ENCODE results near the gene PLK2.

Gene PLK2

GRCh38 chr5:58460002-58460731 is at the start of gene PLK2:
Gene PLK2 (minus strand): TSS chr5:58460086. CDS start chr5:58459959, 127 bp downstream.
- DNase-seq = peak; percentile 78

GRCh38 chr5:58507715-58508114 is 47.8 kb upstream of the PLK2 start:
- DNase-seq = no peak

- peak; percentile 32 for DNase-seq
These were observed 46.2 kb upstream of the PLK2 start for GRCh38 chr5:58505971-58506640.

- DNase-seq = peak; percentile 36
These were observed 45.6 kb upstream of the PLK2 start for GRCh38 chr5:58505502-58505901.

- DNase-seq = no peak
These were observed 44.9 kb upstream of the PLK2 start for GRCh38 chr5:58504766-58505165.

GRCh38 chr5:58503390-58504046 is 43.6 kb upstream of the PLK2 start:
- no peak for DNase-seq

- DNase-seq = no peak
These were observed 42.0 kb upstream of the PLK2 start for GRCh38 chr5:58501778-58502417.

- DNase-seq = peak; percentile 62
These were observed 40.1 kb upstream of the PLK2 start for GRCh38 chr5:58499941-58500340.

- no peak for DNase-seq
These were observed 39.3 kb upstream of the PLK2 start for GRCh38 chr5:58499231-58499630.

GRCh38 chr5:58498340-58498942 is 38.6 kb upstream of the PLK2 start:
- no peak for DNase-seq

GRCh38 chr5:58497921-58498320 is 38.0 kb upstream of the PLK2 start:
- DNase-seq = peak; percentile 53

- no peak for DNase-seq
These were observed 37.5 kb upstream of the PLK2 start for GRCh38 chr5:58497386-58497785.

GRCh38 chr5:58496488-58496887 is 36.6 kb upstream of the PLK2 start:
- no peak for DNase-seq

GRCh38 chr5:58493141-58493540 is 33.3 kb upstream of the PLK2 start:
- peak; percentile 34 for DNase-seq

- DNase-seq = peak; percentile 81
These were observed 31.5 kb upstream of the PLK2 start, which contains the start of gene GAPT for GRCh38 chr5:58491216-58491892. Gene GAPT (plus strand): TSS chr5:58491435. CDS start chr5:58494537, 3,102 bp downstream.

GRCh38 chr5:58490402-58491050 is 30.6 kb upstream of the PLK2 start:
- peak; percentile 48 for DNase-seq

GRCh38 chr5:58486290-58486689 is 26.4 kb upstream of the PLK2 start:
- no peak for DNase-seq

- DNase-seq = peak; percentile 44
These were observed 24.6 kb upstream of the PLK2 start for GRCh38 chr5:58484505-58484904.

GRCh38 chr5:58482536-58482935 is 22.6 kb upstream of the PLK2 start:
- DNase-seq = no peak

- DNase-seq = no peak
These were observed 21.9 kb upstream of the PLK2 start for GRCh38 chr5:58481828-58482227.

GRCh38 chr5:58481066-58481676 is 21.3 kb upstream of the PLK2 start:
- DNase-seq = no peak

Measured in hematopoietic multipotent progenitor cell treated with erythropoietin and hydrocortisone succinate and interleukin-3 and kit ligand, for 6 days (in vitro differentiated cells).